AG04450 (cell line): ENCODE data around the gene IPO13. TPM values are rescaled to one million over a fixed set of nuclear protein-coding genes. Genes with fewer than 3 reads are reported as not detected.

Source experiments
- CTCF ChIA-PET: fragments of 300-600, 350-600 bp; formaldehyde crosslinking; extraction: SDS; loops from one replicate; lab custom pipeline; 2022; ENCODE audit warnings: antibody characterized with exemption, inconsistent platforms; lab: Charles Lee
- POLR2A ChIA-PET: fragments of 350-600 bp; formaldehyde crosslinking; extraction: SDS; loops from one replicate; lab custom pipeline; 2021; ENCODE audit warnings: antibody characterized with exemption, inconsistent platforms; lab: Yijun Ruan, JAX
- DNase-seq: peaks from one replicate; pipeline ENCODE4 v3.0.0-alpha.2; 2011; ENCODE audit warnings: low read depth, low spot score
- H3K27ac ChIP-seq: one replicate; pipeline ENCODE4 v1.5.1; 2012; ENCODE audit warnings: low read depth, low read length, control low read depth
- H3K27me3 ChIP-seq: one replicate; pipeline ENCODE4 v1.6.0; 2012; ENCODE audit warnings: low read length; ENCODE audit not compliant: control insufficient read depth, insufficient read depth
- H3K4me3 ChIP-seq: 2 replicates; pipeline ENCODE4 v1.5.1; 2011; ENCODE audit warnings: mild to moderate bottlenecking, low read depth, low read length, control low read depth
- H3K9me3 ChIP-seq: 2 replicates; pipeline ENCODE4 v1.5.1; 2012; ENCODE audit warnings: low read length; ENCODE audit not compliant: control insufficient read depth, insufficient read depth
- CTCF ChIP-seq: IDR thresholded peaks from 2 replicates; pipeline ENCODE4 v1.5.1; 2011; ENCODE audit warnings: low read depth, low read length, control low read depth, inconsistent platforms
- polyA plus RNA-seq: library from polyadenylated mRNA; depleted of rRNA; stranded (reverse); fragments of >200 nt; gene quantifications from 2 replicates; pipeline ENCODE4 v1.2.3, GENCODE V29; 2011

IPO13 gene
- polyA plus RNA-seq, 1 experiment, result 11.2 TPM

- no peak overlapping the region for H3K4me3 ChIP-seq
- TF ChIP-seq CTCF, result no peak
- H3K9me3 ChIP-seq, result no peaks in the 10 kb centered on the region
- POLR2A ChIA-PET, result interaction anchor here (0.7 kb wide), 1 partner anchor 1758 kb away, joined by 6 read pairs; no protein-coding TSS in a partner anchor
- no peak overlapping the region for H3K27ac ChIP-seq
- no peaks in the 10 kb centered on the region for H3K27me3 ChIP-seq
- DNase-seq, result no peak
- CTCF ChIA-PET, result interaction anchor here (0.5 to 1.0 kb wide), 2 partner anchors 37 to 193 kb away, joined by 3 to 4 read pairs; no protein-coding TSS in a partner anchor
Observed at GRCh38 chr1:43956234-43956633, 9.5 kb downstream of the IPO13 start.

- Histone ChIP-seq H3K27ac (no peak overlapping the region), H3K27me3 (no peaks in the 10 kb centered on the region), H3K4me3 (no peak overlapping the region), H3K9me3 (no peaks in the 10 kb centered on the region)
- ChIA-PET CTCF (interaction anchor here (0.7 to 1.2 kb wide), 2 partner anchors 79 to 194 kb away, joined by 3 to 4 read pairs; no protein-coding TSS in a partner anchor), POLR2A (no interaction called here)
- DNase-seq, result no peak
- TF ChIP-seq CTCF, result no peak
Observed at GRCh38 chr1:43957407-43958040, 10.8 kb downstream of the IPO13 start.

GRCh38 chr1:43958351-43959255 is 11.9 kb downstream of the IPO13 start:
- DNase-seq, result no peak
- no peak for TF ChIP-seq CTCF
- H3K27me3 ChIP-seq, result no peaks in the 10 kb centered on the region
- no peak overlapping the region for H3K27ac ChIP-seq
- POLR2A ChIA-PET, result no interaction called here
- H3K4me3 ChIP-seq, result no peak overlapping the region
- H3K9me3 ChIP-seq, result no peaks in the 10 kb centered on the region
- CTCF ChIA-PET, result no interaction called here

GRCh38 chr1:43960798-43961197 is 14.0 kb downstream of the IPO13 start:
- POLR2A ChIA-PET, result no interaction called here
- no peak for TF ChIP-seq CTCF
- Histone ChIP-seq H3K27me3 (no peaks in the 10 kb centered on the region), H3K9me3 (no peaks in the 10 kb centered on the region), H3K4me3 (no peak overlapping the region), H3K27ac (no peak overlapping the region)
- CTCF ChIA-PET, result no interaction called here
- no peak for DNase-seq
